Tibial artery (tissue), 4 donors: ENCODE data around the gene FAM110C.
"Not testable (repeated sequence)": the region's sequence is repeated elsewhere in the genome, so short reads cannot be mapped to it uniquely, and the experiment has no call there.

Source experiments
- DNase-seq, 2 donors: peaks; one replicate each; pipeline ENCODE4 v3.0.0-alpha.2; 2019
- H3K27ac ChIP-seq, 2 donors: fragments of 200-600 bp; sonication (generic) in 1 of 2; 1 replicate in 1 of 2; 2 replicates in 1 of 2; pipeline ENCODE4 v1.5.1; 2018 to 2019; ENCODE audit warnings: mild to moderate bottlenecking in 1 of 2
- H3K27me3 ChIP-seq, 2 donors: fragments of 200-600 bp; sonication (generic) in 1 of 2; one replicate each; pipeline versions ENCODE4 v1.5.1 to v1.6.0; 2016 to 2019
- H3K36me3 ChIP-seq, 3 donors: fragments of 200-600 bp; sonication (generic) in 2 of 3; one replicate each; pipeline ENCODE4 v1.5.1; 2016 to 2019; ENCODE audit warnings: mild to moderate bottlenecking in 2 of 3
- H3K4me1 ChIP-seq, 4 donors: fragments of 200-600 bp; sonication (generic) in 2 of 4; 1 replicate in 3 of 4; 2 replicates in 1 of 4; pipeline ENCODE4 v1.5.1; 2016 to 2019
- H3K4me3 ChIP-seq, 2 donors: fragments of 200-600 bp; sonication (generic) in 1 of 2; 1 replicate in 1 of 2; 2 replicates in 1 of 2; pipeline ENCODE4 v1.5.1; 2018 to 2019; ENCODE audit warnings: mild to moderate bottlenecking in 2 of 2
- H3K9me3 ChIP-seq, 3 donors: fragments of 200-600 bp; sonication (generic) in 1 of 3; one replicate each; pipeline ENCODE4 v1.5.1; 2016 to 2019
- intact Hi-C: fragments of 100-400 bp; cut with DNase I; formaldehyde crosslinking; loops from one replicate; pipeline ENCODE4 v1.15.0; 2023; ENCODE audit warnings: low total_unique reads
- TF ChIP-seq, protein P1 (sequence below), 2 experiments: fragments of 200-600 bp in 1 of 2; fragments of 450-650 bp in 1 of 2; IDR thresholded peaks; one replicate each; pipeline ENCODE4 v1.5.1; 2017 to 2019; ENCODE audit warnings: antibody characterized with exemption in 2 of 2, mild to moderate bottlenecking in 1 of 2, moderate library complexity in 1 of 2

The FAM110C gene

DNA sequence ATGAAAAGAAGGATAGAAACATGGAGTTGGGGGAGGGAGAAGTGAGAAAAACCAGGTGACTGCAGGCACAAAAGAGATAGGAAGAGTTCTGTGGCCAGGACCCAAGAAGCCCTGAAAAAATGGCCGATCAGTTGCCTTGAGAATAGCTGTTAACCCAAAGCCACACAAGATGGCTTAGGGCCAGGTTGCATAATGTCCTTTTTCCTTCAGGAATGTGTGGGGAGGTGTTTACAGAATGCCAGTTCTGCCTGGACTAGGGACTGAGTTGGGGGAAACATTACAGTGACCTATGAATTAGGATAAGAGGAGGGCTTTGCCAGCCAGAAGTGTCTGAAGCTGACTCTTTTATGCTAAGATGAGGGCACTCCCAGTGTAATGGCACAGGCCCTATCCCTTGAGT, 17.1 kb downstream of the FAM110C start:
- Histone ChIP-seq H3K4me3 (no peak overlapping the region), H3K4me1 (no peaks in the 10 kb centered on the region), H3K27me3 (no peaks in the 10 kb centered on the region), H3K36me3 (no peaks in the 10 kb centered on the region), H3K27ac (no peak overlapping the region), H3K9me3 (no peaks in the 10 kb centered on the region)
- no peak for DNase-seq
- TF ChIP-seq, protein P1, sequence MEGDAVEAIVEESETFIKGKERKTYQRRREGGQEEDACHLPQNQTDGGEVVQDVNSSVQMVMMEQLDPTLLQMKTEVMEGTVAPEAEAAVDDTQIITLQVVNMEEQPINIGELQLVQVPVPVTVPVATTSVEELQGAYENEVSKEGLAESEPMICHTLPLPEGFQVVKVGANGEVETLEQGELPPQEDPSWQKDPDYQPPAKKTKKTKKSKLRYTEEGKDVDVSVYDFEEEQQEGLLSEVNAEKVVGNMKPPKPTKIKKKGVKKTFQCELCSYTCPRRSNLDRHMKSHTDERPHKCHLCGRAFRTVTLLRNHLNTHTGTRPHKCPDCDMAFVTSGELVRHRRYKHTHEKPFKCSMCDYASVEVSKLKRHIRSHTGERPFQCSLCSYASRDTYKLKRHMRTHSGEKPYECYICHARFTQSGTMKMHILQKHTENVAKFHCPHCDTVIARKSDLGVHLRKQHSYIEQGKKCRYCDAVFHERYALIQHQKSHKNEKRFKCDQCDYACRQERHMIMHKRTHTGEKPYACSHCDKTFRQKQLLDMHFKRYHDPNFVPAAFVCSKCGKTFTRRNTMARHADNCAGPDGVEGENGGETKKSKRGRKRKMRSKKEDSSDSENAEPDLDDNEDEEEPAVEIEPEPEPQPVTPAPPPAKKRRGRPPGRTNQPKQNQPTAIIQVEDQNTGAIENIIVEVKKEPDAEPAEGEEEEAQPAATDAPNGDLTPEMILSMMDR (IDR thresholded peaks at IDR 0.05): no peak
- intact Hi-C loops: no loop called here

GRCh38 chr2:28406-28975, 17.8 kb downstream of the FAM110C start:
- TF ChIP-seq, protein P1 (IDR thresholded peaks at IDR 0.05): no peak
- no peaks in the 10 kb centered on the region for H3K4me1 ChIP-seq

GRCh38 chr2:26891-27290, 19.4 kb downstream of the FAM110C start:
- intact Hi-C loops: no loop called here
- Histone ChIP-seq H3K4me1 (no peaks in the 10 kb centered on the region), H3K9me3 (no peaks in the 10 kb centered on the region), H3K4me3 (no peak overlapping the region), H3K27me3 (peaks cover 0 to 5% of the 10 kb centered on the region in 2 donors), H3K27ac (no peak overlapping the region), H3K36me3 (no peaks in the 10 kb centered on the region)
- TF ChIP-seq, protein P1 (IDR thresholded peaks at IDR 0.05): no peak
- no peak for DNase-seq

More at GRCh38 chr2:28406-28975, 17.8 kb downstream of the FAM110C start:
- Histone ChIP-seq H3K9me3 (no peaks in the 10 kb centered on the region), H3K27me3 (peaks cover 0 to 4% of the 10 kb centered on the region in 2 donors), H3K4me3 (no peak overlapping the region), H3K36me3 (no peaks in the 10 kb centered on the region), H3K27ac (no peak overlapping the region)
- DNase-seq: no peak
- intact Hi-C loops: no loop called here

GRCh38 chr2:25543-25942, 20.8 kb downstream of the FAM110C start:
- H3K9me3 ChIP-seq: no peaks in the 10 kb centered on the region
- no peak overlapping the region for H3K27ac ChIP-seq
- H3K4me3 ChIP-seq: no peak overlapping the region
- intact Hi-C loops: no loop called here
- DNase-seq: no peak
- peaks cover 0 to 5% of the 10 kb centered on the region in 2 donors for H3K27me3 ChIP-seq
- TF ChIP-seq, protein P1 (IDR thresholded peaks at IDR 0.05): no peak
- no peaks in the 10 kb centered on the region for H3K36me3 ChIP-seq
- H3K4me1 ChIP-seq: no peaks in the 10 kb centered on the region

- H3K4me1 ChIP-seq, DNase-seq, H3K27me3 ChIP-seq, H3K36me3 ChIP-seq, intact Hi-C loops, H3K4me3 ChIP-seq, H3K27ac ChIP-seq, H3K9me3 ChIP-seq: not testable (repeated sequence)
Observed at GRCh38 chr2:24591-24990, 21.7 kb downstream of the FAM110C start.

DNA sequence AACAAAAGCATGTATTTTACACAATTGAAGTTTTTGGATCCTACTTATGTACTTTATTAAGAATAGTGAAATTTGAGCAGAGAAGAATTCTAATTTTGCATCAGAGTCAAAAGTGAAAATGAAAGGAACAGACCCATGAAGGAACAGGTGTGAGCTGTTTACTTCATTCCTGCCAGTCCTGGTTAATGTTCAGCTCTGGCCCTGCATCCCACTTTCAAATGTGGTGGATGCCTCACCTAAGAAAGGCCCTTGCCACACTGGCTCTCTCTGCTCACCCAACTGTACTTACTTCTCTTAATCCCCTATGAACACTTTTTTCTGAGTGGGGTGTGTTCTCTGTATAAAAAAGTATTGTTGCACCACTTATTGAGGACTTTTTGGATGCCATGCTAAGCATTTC, 22.2 kb downstream of the FAM110C start:
- TF ChIP-seq, protein P1 (IDR thresholded peaks at IDR 0.05): no peak
- Histone ChIP-seq H3K9me3 (no peaks in the 10 kb centered on the region), H3K4me3 (no peak overlapping the region), H3K27me3 (peaks cover 0 to 5% of the 10 kb centered on the region in 2 donors), H3K27ac (no peak overlapping the region), H3K4me1 (no peaks in the 10 kb centered on the region), H3K36me3 (no peaks in the 10 kb centered on the region)
- no peak for DNase-seq
- intact Hi-C loops: no loop called here
